Stimulated activated memory B cell treated with anti-CD40 and anti-IgM and Interleukin-4, amounts not matched to agents 10 μg/mL and 1 μg/mL and 100 μg/mL, for 72 hours (primary cell): Measurements from ENCODE around the gene LRRC23.
"Not testable (repeated sequence)": the region's sequence is repeated elsewhere in the genome, so short reads cannot be mapped to it uniquely, and the experiment has no call there.

Experiments
- ATAC-seq: fragments of 150-1000 bp; cut with Tn5 transposase; 2 replicates; pipeline ENCODE4 v1.10.0; 2021
- H3K27ac Mint-ChIP-seq: one replicate; pipeline ENCODE4 v1.8.0; 2022; ENCODE audit warnings: mild to moderate bottlenecking, mixed read lengths
- H3K27me3 Mint-ChIP-seq: one replicate; pipeline ENCODE4 v1.8.0; 2022; ENCODE audit warnings: mixed read lengths
- H3K36me3 Mint-ChIP-seq: one replicate; pipeline ENCODE4 v1.8.0; 2022; ENCODE audit warnings: mixed read lengths
- H3K4me1 Mint-ChIP-seq: one replicate; pipeline ENCODE4 v1.8.0; 2022; ENCODE audit warnings: mixed read lengths
- H3K4me3 Mint-ChIP-seq: one replicate; pipeline ENCODE4 v1.8.0; 2022; ENCODE audit warnings: mild to moderate bottlenecking, moderate library complexity, mixed read lengths
- H3K9me3 Mint-ChIP-seq: one replicate; pipeline ENCODE4 v1.8.0; 2022; ENCODE audit warnings: mixed read lengths

The LRRC23 gene

DNA sequence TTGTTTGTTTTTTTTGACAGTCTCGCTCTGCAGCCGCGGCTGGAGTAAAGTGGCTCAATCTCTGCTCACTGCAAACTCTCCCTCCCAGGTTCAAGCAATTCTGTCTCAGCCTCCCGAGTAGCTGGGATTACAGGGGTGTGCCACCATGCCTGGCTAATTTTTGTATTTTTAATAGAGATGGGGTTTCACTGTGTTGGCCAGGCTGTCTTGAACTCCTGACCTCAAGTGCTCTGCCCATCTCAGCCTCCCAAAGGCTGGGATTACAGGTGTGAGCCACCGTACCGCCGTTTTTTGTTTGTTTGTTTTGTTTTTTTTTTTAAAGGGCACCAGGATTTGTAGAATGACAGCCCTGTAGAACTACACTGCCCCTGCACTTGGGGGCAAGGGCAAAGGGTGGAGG lies 15.8 kb upstream of the LRRC23 start:
- H3K4me3 Mint-ChIP-seq, H3K27ac Mint-ChIP-seq, H3K9me3 Mint-ChIP-seq, ATAC-seq, H3K27me3 Mint-ChIP-seq, H3K36me3 Mint-ChIP-seq: not testable (repeated sequence)
- H3K4me1 Mint-ChIP-seq: peaks cover 16% of the 10 kb centered on the region

DNA sequence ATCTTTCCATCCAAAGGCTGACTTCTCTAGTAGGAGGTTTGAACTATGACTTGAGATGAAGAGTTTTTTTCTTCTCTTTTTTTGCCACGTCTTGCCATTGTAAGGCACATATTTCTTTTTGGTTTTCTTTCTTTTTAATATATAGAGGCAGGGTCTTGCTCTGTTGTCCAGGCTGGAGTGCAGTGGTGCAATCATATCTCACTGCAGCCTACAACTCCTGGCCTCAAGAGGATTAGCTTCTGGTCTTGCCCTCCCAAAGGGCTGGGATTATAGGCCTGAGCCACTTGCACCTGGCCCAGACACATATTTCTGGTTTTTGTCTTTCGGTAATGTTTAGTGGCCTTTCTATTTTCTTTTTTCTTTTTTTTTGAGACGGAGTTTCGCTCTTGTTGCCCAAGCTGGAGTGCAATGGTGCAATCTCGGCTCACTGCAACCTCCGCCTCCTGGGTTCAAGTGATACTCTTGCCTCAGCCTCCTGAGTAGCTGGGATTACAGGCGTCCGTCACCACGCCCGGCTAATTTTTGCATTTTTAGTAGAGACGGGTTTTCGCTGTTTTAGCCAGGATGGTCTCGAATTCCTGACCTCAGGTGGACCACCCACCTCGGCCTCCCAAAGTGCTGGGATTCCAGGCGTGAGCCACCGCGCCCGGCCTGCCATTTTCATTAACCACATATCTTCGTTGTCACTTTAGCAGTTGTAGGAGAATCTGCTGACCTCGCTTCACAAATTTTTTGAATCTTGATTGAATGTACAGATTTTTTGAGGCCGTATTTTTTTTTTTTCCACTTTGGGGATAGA lies 14.6 kb upstream of the LRRC23 start:
- not testable (repeated sequence) for H3K36me3 Mint-ChIP-seq, H3K9me3 Mint-ChIP-seq, H3K27me3 Mint-ChIP-seq, ATAC-seq
- H3K4me3 Mint-ChIP-seq: peak overlapping the region; percentile 84
- H3K4me1 Mint-ChIP-seq: peaks cover 16% of the 10 kb centered on the region
- peak overlapping the region; percentile 93 for H3K27ac Mint-ChIP-seq

DNA sequence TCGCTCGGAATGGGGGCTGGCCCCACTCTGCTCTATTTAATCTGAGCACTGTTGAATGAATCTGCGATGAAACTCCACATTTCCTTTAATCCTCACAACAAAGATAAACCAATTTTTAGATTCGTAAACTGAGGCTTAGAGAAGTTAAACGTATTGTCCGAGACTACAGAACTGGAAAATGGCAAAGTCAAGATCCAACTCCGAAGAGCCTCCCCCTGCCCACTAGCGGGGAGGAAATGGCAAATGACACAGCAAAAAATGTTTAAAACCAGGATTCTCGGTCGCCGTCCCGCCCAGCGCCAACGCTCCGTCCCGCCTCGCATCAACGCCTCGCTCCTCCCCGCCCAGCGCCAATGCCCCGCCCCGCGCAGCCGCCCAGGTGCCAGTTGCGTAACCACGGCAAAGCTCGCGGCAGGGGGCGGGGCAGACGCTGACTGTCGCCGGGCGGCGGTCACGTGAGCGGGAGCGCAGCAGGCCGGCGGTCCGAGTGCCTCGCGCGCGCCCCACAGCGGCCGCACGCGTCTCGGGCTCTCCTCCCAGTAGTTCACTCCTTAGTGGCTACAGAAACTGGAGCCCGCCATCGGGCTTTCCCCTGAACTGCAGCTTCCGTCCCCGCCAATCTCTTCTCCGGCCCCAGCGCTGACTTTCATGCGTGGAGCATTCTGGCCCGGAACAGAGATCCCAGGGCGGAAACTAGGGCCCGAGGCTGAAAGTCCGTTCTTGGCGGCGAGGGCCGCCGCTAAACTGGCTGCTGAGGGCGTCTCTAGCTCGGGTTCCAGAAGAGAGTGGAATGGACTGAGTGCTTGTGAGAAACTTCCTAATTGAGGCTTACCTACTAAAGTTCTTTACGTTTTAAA lies 13.6 kb upstream of the LRRC23 start:
- H3K4me3 Mint-ChIP-seq: peak overlapping the region; percentile 84
- peak; percentile 98 for ATAC-seq

DNA sequence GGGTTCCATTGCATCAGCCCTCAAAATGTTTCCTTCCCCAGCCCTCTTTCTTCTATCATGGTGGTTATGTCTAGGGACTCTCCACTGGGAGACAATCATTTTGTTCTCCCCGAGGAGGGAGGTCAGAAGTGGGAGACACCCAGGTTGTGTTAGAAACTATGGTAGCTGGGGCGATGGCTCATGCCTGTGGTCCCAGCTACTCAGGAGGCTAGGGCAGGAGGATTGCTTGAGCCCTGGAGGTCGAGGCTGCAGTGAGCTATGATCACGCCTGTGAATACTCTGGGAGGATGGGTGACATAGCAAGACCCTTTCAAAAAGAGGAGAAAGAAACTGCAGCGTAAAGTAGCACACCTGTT lies 13.0 kb upstream of the LRRC23 start:
- H3K27ac Mint-ChIP-seq: peak overlapping the region; percentile 93
- peaks cover 16% of the 10 kb centered on the region for H3K4me1 Mint-ChIP-seq
- ATAC-seq: no peak
- H3K27me3 Mint-ChIP-seq: no peaks in the 10 kb centered on the region
- H3K36me3 Mint-ChIP-seq: no peaks in the 10 kb centered on the region
- H3K4me3 Mint-ChIP-seq: peak overlapping the region; percentile 84
- no peaks in the 10 kb centered on the region for H3K9me3 Mint-ChIP-seq

More for the DNA sequence above, 13.6 kb upstream of the LRRC23 start:
- peaks cover 16% of the 10 kb centered on the region for H3K4me1 Mint-ChIP-seq
- peak overlapping the region; percentile 93 for H3K27ac Mint-ChIP-seq
- no peaks in the 10 kb centered on the region for H3K36me3 Mint-ChIP-seq
- no peaks in the 10 kb centered on the region for H3K27me3 Mint-ChIP-seq
- no peaks in the 10 kb centered on the region for H3K9me3 Mint-ChIP-seq

DNA sequence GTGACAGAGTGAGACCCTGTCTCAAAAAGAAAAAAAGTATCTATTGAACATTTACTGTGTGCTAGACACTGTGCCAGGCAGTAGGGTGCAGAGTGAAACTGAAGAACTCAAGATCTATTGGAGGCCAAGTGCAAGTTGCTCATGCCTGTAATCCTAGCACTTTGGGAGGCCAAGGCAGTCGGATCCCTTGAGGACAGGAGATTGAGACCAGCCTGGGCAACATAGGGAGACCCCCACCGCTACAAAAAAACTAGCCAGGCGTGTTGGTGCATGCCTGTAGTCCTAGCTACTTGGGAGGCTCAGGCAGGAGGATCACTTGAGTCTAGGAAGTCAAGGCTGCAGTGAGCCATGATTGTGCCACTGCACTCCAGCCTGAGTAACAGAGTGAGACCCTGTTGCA lies 11.9 kb upstream of the LRRC23 start:
- H3K27ac Mint-ChIP-seq: not testable (repeated sequence)

DNA sequence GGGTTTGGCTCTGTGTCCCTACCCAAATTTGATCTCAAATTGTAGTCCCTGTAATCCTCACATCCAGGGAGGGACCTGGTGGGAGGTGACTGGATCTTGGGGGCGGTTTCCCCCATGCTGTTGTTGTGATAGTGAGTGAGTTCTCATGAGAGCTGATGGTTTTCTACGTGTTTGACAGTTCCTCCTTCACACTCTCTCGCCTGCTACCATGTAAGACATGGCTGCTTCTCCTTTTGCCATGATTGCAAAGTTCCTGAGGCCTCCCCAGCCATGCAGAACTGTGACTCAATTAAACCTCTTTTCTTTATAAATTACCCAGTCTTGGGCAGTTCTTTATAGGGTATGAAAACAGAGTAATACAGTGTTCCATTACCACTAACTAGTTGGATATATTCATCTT lies 10.3 kb upstream of the LRRC23 start:
- Mint-ChIP-seq H3K36me3 (no peaks in the 10 kb centered on the region), H3K27ac (no peak overlapping the region), H3K4me3 (no peak overlapping the region), H3K9me3 (no peaks in the 10 kb centered on the region), H3K4me1 (peaks cover 17% of the 10 kb centered on the region), H3K27me3 (no peaks in the 10 kb centered on the region)
- no peak for ATAC-seq

More for the DNA sequence above, 11.9 kb upstream of the LRRC23 start:
- not testable (repeated sequence) for H3K27me3 Mint-ChIP-seq, ATAC-seq, H3K36me3 Mint-ChIP-seq, H3K4me3 Mint-ChIP-seq, H3K9me3 Mint-ChIP-seq
- peaks cover 16% of the 10 kb centered on the region for H3K4me1 Mint-ChIP-seq

DNA sequence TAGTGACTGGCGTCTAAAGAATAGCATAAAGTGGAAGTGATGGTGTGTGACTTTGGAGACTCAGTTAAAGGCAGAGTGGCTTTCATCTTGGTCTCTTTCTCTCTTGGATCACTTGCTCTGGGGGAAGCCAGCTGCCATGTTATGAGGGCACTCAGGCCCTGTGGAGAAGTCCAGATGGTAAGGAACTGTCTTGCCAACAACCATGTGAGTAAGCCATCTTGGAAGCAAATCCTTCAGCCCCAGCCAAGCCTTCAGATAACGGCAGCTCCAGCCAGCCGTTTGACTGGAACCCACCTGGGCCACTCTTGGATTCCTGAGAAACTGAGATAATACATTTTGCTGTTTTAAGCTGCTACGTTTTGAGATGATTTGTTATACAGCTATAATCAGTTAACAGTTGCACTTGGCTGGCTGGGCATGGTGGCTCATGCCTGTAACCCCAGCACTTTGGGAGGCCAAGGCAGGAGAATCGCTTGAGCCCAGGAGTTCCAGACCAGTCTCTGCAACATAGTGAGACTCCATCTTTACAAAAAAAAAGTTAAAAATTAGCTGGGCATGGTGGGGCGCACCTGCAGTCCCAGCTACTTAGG lies 7.7 kb upstream of the LRRC23 start:
- H3K4me1 Mint-ChIP-seq: peaks cover 7% of the 10 kb centered on the region
- no peak overlapping the region for H3K4me3 Mint-ChIP-seq
- no peaks in the 10 kb centered on the region for H3K36me3 Mint-ChIP-seq
- no peaks in the 10 kb centered on the region for H3K27me3 Mint-ChIP-seq
- H3K27ac Mint-ChIP-seq: no peak overlapping the region
- H3K9me3 Mint-ChIP-seq: no peaks in the 10 kb centered on the region
- no peak for ATAC-seq

DNA sequence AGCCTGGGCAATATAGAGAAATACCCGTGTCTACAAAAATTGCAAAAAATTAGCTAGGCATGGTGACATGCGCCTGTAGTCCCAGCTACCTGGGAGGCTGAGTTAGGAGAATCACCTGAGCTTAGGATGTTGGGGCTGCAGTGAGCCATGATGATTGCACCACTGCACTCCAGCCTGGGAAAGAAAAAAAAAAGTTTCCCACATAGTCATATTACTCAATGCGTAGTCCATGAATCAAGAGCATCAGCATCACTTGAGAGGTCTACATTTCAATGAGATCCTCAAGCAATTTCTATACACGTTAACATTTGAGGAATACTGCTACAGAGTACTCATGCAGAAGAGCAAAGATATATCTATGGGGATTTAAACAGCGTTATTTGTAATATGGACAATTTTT lies 5.2 kb upstream of the LRRC23 start:
- H3K4me1 Mint-ChIP-seq: peaks cover 7% of the 10 kb centered on the region
- no peak overlapping the region for H3K4me3 Mint-ChIP-seq
- no peak overlapping the region for H3K27ac Mint-ChIP-seq
- H3K9me3 Mint-ChIP-seq: no peaks in the 10 kb centered on the region
- no peaks in the 10 kb centered on the region for H3K27me3 Mint-ChIP-seq
- no peaks in the 10 kb centered on the region for H3K36me3 Mint-ChIP-seq
- ATAC-seq: no peak

DNA sequence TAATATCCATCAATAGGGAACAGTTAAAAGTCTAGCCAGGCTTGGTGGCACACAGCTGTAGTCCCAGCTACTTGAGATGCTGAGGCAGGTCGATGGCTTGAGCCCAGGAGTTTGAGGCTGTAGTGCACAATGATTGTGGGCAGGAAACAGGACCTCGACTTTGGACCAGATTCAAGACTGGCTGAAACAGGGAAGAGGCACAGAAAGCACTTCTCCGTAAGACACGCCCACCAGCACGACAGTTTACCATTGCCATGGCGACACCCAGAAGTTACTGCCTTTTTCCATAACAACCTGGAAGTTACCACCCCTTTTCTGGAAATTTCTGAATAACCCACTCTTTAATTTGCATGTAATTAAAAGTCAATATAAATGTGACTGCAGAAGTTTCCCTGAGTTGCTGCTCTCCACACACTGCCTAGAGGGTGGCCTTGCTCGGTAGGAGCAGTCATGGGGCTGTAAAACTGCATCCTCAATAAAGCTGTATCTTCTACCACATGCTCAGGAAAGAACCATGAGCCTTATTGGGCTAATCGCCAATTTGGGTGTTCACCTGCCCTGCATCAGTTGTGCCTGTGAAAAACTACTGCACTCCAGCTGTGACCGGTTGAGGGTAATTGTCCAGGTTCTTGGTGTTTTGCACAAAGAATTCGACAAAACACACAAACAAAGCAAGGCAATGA lies 4.6 kb upstream of the LRRC23 start:
- no peak overlapping the region for H3K27ac Mint-ChIP-seq
- H3K9me3 Mint-ChIP-seq: no peaks in the 10 kb centered on the region
- no peak for ATAC-seq
- H3K4me1 Mint-ChIP-seq: peaks cover 7% of the 10 kb centered on the region
- H3K27me3 Mint-ChIP-seq: no peaks in the 10 kb centered on the region
- no peak overlapping the region for H3K4me3 Mint-ChIP-seq
- no peaks in the 10 kb centered on the region for H3K36me3 Mint-ChIP-seq

DNA sequence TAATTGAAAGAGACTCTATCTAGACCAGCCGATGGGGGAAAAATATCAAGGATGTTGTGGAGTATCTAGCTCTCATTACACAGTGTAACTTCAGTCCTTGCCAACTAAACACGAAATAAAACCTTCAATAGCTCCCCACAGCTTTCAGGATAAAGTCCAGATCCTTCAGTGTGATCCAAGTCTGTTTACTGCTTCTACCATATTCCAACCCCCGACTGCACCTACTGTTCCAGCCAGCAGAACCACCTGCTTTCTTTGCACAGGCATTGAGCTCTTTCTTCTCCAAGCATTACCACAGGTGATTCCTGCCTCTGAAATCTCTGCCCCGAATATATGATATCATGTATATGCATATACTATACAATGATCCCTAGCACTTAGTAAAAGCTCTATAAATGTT lies 2.2 kb upstream of the LRRC23 start:
- no peak for ATAC-seq
- no peaks in the 10 kb centered on the region for H3K9me3 Mint-ChIP-seq
- peaks cover 7% of the 10 kb centered on the region for H3K4me1 Mint-ChIP-seq
- no peaks in the 10 kb centered on the region for H3K36me3 Mint-ChIP-seq
- no peak overlapping the region for H3K4me3 Mint-ChIP-seq
- no peak overlapping the region for H3K27ac Mint-ChIP-seq
- H3K27me3 Mint-ChIP-seq: no peaks in the 10 kb centered on the region

DNA sequence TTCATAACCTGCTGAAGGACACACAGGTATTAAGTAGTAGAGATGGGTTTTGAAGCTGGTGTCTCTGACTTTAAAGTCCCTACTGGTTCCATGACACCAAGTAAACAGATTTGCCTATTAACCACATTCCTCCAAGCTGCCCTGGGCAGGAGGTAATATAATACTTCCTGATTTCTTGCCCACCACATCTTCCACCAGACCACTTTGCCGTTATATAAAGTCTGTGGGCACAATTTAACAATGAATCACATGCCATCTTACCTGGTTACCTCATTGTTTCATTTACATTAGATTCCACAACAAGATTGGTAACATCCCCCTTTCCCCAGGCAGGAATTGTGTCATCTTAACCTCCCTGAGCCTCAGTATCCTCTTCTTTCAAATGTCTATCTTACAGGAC lies 900 bp upstream of the LRRC23 start:
- no peaks in the 10 kb centered on the region for H3K27me3 Mint-ChIP-seq
- no peak overlapping the region for H3K4me3 Mint-ChIP-seq
- ATAC-seq: no peak
- H3K4me1 Mint-ChIP-seq: peaks cover 7% of the 10 kb centered on the region
- H3K36me3 Mint-ChIP-seq: no peaks in the 10 kb centered on the region
- H3K9me3 Mint-ChIP-seq: no peaks in the 10 kb centered on the region
- no peak overlapping the region for H3K27ac Mint-ChIP-seq

DNA sequence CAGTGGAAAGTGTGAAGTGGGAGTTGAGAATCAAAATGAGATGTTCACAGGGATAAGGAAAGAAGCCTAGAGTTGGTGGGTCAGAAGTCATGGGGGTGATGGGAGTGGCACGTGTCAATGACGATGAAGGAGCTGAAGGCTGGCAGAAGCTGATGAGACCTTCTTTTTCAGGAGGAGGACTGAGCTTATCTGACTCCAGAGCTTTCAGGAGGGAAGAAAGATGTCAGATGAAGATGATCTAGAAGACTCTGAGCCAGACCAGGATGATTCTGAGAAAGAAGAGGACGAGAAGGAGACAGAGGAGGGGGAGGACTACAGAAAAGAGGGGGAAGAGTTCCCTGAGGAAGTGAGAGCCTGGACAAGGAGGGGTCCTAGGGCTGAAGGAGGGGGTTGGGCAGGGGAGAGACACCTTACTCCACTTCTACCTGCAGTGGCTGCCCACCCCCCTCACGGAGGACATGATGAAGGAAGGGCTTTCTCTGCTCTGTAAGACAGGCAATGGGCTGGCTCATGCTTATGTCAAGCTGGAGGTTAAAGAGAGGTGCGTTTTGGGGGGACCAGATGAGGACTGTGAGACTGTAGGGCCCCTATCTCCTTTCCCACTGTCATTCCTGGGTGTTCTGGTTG lies 905 bp downstream of the LRRC23 start:
- Mint-ChIP-seq H3K4me1 (no peaks in the 10 kb centered on the region), H3K27ac (no peak overlapping the region), H3K9me3 (no peaks in the 10 kb centered on the region), H3K4me3 (no peak overlapping the region), H3K36me3 (no peaks in the 10 kb centered on the region), H3K27me3 (no peaks in the 10 kb centered on the region)
- ATAC-seq: no peak

DNA sequence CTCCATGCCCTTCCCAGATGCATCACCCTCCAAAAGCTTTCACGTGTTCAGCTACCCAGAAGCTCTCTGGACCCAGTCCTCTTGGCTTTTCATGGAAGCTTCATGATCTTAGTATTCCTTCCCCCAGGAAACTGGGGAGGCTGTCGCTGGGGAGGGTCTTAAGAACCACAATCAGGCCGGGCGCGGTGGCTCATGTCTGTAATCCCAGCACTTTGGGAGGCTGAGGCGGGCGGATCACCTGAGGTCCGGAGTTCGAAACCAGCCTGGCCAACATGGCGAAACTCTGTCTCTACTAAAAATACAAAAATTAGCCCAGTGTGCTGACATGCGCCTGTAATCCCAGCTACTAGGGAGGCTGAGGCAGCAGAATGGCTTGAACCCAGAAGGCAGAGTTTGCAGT lies 3.5 kb downstream of the LRRC23 start:
- not testable (repeated sequence) for H3K4me1 Mint-ChIP-seq, H3K27me3 Mint-ChIP-seq, H3K27ac Mint-ChIP-seq, H3K4me3 Mint-ChIP-seq, H3K36me3 Mint-ChIP-seq, ATAC-seq, H3K9me3 Mint-ChIP-seq

DNA sequence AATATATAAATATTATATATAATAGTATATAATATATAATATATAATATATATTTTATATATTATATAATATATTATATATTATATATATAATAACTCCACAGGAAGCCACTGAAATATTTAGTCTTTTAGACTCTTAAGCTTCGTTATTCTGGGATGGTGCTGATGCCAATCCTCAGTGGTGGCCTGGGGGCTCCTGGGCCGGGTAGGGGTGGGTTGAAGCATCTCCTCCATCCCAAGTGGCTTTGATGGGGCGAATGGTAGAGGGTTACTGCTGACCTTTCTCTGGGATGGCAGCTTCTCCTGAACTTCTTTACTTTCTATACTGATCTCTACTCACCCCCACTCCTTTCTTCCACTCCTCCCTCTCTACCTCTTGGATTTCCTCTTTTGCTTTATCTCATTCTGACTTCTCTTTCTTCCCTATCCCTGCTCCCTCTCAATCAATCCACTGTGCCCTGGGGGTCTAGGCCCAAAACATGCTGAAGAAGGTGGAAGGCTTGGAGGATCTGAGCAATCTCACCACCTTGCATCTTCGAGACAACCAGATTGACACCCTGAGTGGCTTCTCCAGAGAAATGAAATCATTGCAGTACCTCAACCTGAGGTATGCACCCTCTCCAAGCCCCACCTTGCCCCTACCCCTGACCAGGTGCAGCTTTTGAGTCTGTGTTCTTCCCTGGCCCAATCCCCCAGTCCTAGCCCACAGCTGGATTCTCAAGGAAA lies 5.0 kb downstream of the LRRC23 start:
- Mint-ChIP-seq H3K36me3 (no peaks in the 10 kb centered on the region), H3K27me3 (no peaks in the 10 kb centered on the region), H3K27ac (no peak overlapping the region), H3K9me3 (no peaks in the 10 kb centered on the region), H3K4me3 (no peak overlapping the region), H3K4me1 (peaks cover 9% of the 10 kb centered on the region)
- ATAC-seq: no peak
